ENCODE results near the gene BRAP.
"Not testable (repeated sequence)": the region's sequence is repeated elsewhere in the genome, so short reads cannot be mapped to it uniquely, and the experiment has no call there.

The BRAP gene

DNA sequence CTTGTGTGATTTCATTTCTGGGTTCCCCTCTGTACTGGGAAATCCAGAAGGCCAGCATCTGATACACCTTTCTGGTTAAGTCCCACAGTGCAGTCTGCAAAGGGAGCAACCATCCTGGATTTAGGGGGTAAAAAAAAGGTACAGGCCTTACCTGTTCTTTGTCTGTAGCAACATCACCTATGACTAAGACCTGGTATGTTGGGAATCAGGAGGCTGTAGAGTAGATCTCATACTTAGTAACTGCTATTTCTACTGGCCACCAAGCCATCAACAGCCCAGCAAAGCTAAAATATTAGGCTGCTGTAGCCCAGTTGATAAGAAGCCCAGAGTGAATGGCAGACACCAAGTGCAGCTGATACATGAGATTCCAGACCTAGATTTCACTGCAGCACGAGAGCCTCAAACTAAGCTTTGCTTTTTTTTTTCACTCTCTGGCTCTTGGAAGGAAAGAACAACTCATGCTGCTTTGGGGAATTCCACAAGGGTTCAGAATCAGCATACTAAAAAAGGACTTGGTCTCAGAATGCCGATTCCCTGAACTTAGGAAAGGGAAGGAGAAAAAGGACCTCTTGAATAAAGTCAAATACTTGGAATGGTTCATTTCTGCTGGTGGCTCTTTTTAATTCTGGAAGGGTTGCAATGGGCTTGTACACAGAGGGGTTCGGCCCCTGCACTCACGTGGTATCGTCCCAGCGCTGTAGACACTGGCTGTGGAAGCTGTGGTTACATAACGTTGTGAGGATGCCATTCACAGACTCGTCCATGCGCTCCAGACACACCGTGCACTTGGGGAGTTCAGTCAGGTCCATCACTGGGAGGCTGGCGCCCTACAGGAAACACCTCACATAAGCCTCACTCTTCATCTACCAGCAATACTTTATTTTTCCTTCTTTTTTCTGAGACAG, 20.5 kb downstream of the BRAP start:
- TF ChIP-seq, protein P1, sequence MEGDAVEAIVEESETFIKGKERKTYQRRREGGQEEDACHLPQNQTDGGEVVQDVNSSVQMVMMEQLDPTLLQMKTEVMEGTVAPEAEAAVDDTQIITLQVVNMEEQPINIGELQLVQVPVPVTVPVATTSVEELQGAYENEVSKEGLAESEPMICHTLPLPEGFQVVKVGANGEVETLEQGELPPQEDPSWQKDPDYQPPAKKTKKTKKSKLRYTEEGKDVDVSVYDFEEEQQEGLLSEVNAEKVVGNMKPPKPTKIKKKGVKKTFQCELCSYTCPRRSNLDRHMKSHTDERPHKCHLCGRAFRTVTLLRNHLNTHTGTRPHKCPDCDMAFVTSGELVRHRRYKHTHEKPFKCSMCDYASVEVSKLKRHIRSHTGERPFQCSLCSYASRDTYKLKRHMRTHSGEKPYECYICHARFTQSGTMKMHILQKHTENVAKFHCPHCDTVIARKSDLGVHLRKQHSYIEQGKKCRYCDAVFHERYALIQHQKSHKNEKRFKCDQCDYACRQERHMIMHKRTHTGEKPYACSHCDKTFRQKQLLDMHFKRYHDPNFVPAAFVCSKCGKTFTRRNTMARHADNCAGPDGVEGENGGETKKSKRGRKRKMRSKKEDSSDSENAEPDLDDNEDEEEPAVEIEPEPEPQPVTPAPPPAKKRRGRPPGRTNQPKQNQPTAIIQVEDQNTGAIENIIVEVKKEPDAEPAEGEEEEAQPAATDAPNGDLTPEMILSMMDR (conservative IDR thresholded peaks at IDR 0.05), result no peak
- no peak overlapping the region for H3K27ac ChIP-seq

DNA sequence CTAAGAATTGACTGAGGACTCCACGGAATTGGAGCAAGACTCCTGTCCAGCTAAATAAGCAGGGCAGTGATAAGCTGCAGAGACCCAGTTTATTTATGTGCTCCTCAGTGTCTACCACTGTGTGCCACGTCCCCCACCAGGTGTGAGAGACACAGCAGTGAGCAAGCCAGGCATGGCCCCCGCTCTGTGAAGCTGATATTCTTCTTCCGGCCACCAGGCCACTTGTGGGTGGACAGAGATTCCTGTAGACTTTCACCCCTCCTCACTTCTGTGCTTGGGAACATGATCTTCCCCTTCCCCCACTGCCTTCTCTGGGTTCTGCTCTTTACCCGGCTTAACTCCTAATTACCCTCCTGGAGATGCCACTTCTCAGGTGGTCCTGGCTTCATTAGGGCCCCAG, 21.3 kb downstream of the BRAP start:
- TF ChIP-seq, protein P1 (conservative IDR thresholded peaks at IDR 0.05), result no peak
- H3K27ac ChIP-seq, result no peak overlapping the region

DNA sequence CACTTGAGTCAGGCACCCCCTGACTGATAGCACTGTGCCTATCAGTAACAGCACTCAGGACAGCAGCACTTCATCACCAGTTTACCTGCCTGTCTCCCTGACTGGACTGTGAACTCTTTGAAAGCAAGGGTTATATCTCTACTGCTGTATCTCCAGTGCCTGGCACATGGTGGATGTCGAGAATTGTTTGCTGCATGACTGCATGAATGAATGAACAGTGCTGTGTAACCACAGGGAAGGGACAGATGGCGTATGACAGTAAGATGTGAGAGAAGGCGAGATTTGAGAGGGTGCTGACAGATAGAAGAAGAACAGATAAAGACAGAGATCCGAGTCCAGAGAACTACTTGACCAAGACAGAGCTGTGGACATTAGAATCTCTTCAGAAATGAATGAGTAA, 29.7 kb downstream of the BRAP start:
- no peak overlapping the region for H3K27ac ChIP-seq
- TF ChIP-seq, protein P1 (conservative IDR thresholded peaks at IDR 0.05), result no peak

DNA sequence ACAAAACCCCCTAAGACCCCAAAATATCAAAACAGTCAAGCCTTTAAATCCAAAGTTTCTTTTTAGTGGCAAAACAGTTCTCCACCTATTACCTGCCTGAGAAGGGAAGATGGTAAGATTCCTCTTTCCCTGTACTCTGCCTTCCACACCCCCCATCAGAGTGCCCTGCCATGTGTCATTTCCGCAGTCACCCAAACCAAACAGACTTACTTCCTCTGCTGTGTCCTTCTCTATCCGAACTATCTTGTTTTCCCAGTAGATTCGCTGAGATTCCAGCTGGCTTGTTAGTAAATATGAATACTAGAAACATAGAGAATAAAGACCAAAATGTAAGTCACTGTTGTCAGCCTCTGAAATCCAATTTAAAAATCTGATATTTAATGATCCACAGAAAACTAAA, 30.4 kb downstream of the BRAP start:
- no peak overlapping the region for H3K27ac ChIP-seq
- TF ChIP-seq, protein P1 (conservative IDR thresholded peaks at IDR 0.05), result no peak

DNA sequence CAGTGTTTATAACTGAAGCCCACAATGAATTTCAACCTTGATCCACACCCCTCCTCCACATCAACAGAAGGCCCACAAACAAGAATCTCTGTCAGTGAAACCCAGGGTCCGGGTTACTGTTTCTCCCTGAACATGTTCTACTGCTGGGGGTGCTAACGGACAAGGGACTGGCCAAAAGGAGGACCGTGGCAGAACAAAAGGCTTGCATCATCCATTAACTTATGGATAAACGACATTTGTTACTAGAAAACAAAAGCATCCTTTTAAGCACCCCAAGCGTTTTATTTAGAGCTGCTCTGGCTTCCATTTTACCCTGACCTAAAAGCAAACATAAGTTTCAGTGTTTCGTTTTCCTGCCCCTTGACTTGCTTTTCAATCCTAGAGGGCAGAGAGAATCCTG, 32.2 kb downstream of the BRAP start:
- H3K27ac ChIP-seq, result no peak overlapping the region
- TF ChIP-seq, protein P1 (conservative IDR thresholded peaks at IDR 0.05), result no peak

DNA sequence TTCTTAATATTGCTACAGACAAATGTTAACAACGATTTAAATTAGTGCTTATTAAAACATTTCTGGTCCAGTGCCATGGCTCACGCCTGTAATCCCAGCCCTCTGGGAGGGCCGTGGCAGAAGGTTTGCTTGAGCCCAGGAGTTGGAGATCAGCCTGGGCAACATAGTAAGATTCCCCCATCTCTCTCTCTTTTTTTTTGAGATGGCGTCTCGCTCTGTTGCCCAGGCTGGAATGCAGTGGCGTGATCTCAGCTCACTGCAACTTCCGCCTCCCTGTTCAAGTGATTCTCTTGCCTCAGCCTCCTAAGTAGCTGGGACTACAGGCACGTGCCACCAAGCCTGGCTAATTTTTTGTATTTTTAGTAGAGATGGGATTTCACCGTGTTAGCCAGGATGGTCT, 33.2 kb downstream of the BRAP start:
- not testable (repeated sequence) for H3K27ac ChIP-seq

DNA sequence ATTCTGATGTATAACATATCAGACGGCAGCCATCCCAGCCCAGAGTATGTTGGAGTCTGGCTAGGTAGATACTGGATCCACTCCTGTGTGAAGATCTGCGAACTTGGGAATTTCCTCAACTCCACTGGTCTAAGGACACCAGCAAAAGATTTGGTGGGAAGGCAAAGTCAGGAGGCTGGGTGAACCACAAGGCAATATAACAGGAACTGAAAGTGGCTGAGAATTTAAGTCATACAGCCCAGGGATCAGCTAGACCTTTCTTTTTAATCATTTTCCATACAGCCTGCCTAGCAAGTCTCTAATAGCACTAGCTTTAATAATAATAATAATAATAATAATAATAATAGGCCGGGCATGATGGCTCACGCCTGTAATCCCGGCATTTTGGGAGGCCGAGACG, 34.8 kb downstream of the BRAP start:
- H3K27ac ChIP-seq, result no peak overlapping the region
- TF ChIP-seq, protein P1 (conservative IDR thresholded peaks at IDR 0.05), result no peak

DNA sequence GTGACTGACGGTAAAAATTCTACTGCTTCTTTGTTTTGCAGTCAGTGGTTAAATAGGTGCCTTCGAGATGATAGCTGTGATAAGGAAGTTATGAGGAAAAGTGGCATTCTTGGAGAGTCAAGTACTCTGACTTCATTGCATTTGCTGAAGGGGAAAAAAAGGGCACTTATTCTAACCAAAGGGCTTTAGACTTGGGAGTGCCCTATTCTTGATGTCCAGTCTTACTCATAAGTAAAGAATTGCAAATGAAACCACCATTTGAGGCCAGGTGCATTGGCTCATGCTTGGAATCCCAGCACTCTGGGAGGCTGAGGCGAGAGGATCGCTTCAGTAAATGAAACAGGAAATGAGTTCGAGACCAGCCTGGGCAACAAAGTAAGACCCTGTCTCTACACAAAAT, 40.3 kb downstream of the BRAP start:
- TF ChIP-seq, protein P1 (conservative IDR thresholded peaks at IDR 0.05), result no peak
- H3K27ac ChIP-seq, result peak overlapping the region; percentile 70; the same call in 1 of the 2 replicates
